ENCODE results near the gene GCHFR.

DNA sequence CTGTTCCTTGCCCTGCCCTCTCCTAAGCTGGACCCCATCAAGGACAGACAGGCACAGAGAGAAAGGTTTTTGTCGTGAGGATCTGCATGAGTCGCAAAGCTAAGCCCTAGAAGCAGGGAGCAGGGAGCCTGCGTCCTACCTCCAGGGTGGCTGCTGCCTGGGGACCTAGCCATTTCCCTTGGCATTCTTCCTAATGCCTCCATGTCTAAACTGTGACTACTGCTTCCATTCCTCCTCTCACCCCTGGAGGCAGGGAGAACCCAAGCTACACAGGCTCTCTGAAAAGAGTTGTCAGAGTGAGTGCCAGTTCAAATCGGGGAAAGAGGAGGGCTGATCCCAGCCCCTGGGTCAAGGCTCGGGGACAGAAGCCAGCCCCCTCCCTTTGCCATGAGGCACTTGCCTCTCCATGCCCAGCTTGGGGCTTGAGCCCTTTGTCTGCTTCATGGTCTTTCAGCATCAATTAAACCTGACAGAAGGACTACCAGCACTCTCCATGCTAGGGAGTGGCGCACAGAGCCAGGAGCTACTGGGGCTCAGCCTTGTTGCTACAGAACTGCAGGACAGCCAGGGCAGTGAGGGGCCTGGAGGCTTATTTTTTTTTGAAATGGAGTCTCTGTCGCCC lies 2.4 kb downstream of the GCHFR start:
- TF ChIP-seq FOS (IDR thresholded peaks at IDR 0.05; ENCODE audit: low read depth, low read length): no peak
- TF ChIP-seq RAD21 (IDR thresholded peaks at IDR 0.05; ENCODE audit: low read length): no peak
- TF ChIP-seq, protein P1, sequence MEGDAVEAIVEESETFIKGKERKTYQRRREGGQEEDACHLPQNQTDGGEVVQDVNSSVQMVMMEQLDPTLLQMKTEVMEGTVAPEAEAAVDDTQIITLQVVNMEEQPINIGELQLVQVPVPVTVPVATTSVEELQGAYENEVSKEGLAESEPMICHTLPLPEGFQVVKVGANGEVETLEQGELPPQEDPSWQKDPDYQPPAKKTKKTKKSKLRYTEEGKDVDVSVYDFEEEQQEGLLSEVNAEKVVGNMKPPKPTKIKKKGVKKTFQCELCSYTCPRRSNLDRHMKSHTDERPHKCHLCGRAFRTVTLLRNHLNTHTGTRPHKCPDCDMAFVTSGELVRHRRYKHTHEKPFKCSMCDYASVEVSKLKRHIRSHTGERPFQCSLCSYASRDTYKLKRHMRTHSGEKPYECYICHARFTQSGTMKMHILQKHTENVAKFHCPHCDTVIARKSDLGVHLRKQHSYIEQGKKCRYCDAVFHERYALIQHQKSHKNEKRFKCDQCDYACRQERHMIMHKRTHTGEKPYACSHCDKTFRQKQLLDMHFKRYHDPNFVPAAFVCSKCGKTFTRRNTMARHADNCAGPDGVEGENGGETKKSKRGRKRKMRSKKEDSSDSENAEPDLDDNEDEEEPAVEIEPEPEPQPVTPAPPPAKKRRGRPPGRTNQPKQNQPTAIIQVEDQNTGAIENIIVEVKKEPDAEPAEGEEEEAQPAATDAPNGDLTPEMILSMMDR (conservative IDR thresholded peaks at IDR 0.05; ENCODE audit: low read depth, low read length): no peak
- no peak for TF ChIP-seq POLR2A (IDR thresholded peaks at IDR 0.05; ENCODE audit: low read depth, low read length)
- TF ChIP-seq MAZ (IDR thresholded peaks at IDR 0.05; ENCODE audit: borderline replicate concordance, low read depth, low read length): no peak
- TF ChIP-seq, protein P2, sequence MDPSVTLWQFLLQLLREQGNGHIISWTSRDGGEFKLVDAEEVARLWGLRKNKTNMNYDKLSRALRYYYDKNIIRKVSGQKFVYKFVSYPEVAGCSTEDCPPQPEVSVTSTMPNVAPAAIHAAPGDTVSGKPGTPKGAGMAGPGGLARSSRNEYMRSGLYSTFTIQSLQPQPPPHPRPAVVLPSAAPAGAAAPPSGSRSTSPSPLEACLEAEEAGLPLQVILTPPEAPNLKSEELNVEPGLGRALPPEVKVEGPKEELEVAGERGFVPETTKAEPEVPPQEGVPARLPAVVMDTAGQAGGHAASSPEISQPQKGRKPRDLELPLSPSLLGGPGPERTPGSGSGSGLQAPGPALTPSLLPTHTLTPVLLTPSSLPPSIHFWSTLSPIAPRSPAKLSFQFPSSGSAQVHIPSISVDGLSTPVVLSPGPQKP (IDR thresholded peaks at IDR 0.05; ENCODE audit: borderline replicate concordance, low read depth, low read length): no peak
- no peak for TF ChIP-seq BHLHE40 (IDR thresholded peaks at IDR 0.05; ENCODE audit: low read depth, low read length)
- TF ChIP-seq CEBPB (IDR thresholded peaks at IDR 0.05; ENCODE audit: low read depth, low read length): no peak
- TF ChIP-seq, protein P3, sequence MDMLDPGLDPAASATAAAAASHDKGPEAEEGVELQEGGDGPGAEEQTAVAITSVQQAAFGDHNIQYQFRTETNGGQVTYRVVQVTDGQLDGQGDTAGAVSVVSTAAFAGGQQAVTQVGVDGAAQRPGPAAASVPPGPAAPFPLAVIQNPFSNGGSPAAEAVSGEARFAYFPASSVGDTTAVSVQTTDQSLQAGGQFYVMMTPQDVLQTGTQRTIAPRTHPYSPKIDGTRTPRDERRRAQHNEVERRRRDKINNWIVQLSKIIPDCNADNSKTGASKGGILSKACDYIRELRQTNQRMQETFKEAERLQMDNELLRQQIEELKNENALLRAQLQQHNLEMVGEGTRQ (IDR thresholded peaks at IDR 0.05; ENCODE audit: low read depth, low read length): no peak
- TF ChIP-seq MAFK (IDR thresholded peaks at IDR 0.05; ENCODE audit: low read depth, low read length): no peak
- TF ChIP-seq SMC3 (IDR thresholded peaks at IDR 0.05; ENCODE audit: low read depth, low read length): no peak
- TF ChIP-seq NFE2L2 (IDR thresholded peaks at IDR 0.05; ENCODE audit: low read depth, low read length): no peak
- no peak for TF ChIP-seq MXI1 (IDR thresholded peaks at IDR 0.05; ENCODE audit: borderline replicate concordance, low read depth, low read length)
- TF ChIP-seq RFX5 (IDR thresholded peaks at IDR 0.05; ENCODE audit: low read depth, low read length): no peak

Data from IMR-90 (cell line).